GM10266 (cell line): ENCODE measurements around the gene CD58.

Source experiments
- DNase-seq: peaks from one replicate; pipeline ENCODE4 v3.0.0; 2012; ENCODE audit errors: extremely low spot score
- TF ChIP-seq, protein P1 (sequence below): IDR thresholded peaks from 2 replicates; pipeline ENCODE4 v1.5.1; 2012; ENCODE audit warnings: mild to moderate bottlenecking, low read depth; ENCODE audit not compliant: control insufficient read depth, insufficient read depth; ENCODE audit errors: missing control alignments

Gene CD58

DNA sequence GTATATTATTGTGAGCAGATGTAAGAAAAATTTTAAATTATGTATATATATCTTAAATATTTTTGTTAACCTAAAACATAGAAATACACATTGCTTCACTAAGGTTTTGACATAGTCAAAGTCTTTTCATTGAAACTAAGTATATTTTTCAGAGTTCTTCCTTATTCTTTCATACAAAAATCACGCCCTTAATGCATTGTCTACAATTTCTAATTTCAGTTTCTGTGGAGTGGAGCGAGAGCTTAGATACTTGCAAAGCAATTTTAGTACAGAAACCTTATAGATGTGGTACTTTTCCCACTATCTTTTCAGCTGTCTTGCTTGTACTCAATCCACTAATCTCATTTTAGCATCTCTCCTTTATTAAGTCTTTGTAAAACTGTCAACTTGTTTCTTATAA, 63.2 kb downstream of the CD58 start:
- no peak for DNase-seq
- TF ChIP-seq, protein P1, sequence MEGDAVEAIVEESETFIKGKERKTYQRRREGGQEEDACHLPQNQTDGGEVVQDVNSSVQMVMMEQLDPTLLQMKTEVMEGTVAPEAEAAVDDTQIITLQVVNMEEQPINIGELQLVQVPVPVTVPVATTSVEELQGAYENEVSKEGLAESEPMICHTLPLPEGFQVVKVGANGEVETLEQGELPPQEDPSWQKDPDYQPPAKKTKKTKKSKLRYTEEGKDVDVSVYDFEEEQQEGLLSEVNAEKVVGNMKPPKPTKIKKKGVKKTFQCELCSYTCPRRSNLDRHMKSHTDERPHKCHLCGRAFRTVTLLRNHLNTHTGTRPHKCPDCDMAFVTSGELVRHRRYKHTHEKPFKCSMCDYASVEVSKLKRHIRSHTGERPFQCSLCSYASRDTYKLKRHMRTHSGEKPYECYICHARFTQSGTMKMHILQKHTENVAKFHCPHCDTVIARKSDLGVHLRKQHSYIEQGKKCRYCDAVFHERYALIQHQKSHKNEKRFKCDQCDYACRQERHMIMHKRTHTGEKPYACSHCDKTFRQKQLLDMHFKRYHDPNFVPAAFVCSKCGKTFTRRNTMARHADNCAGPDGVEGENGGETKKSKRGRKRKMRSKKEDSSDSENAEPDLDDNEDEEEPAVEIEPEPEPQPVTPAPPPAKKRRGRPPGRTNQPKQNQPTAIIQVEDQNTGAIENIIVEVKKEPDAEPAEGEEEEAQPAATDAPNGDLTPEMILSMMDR: no peak

DNA sequence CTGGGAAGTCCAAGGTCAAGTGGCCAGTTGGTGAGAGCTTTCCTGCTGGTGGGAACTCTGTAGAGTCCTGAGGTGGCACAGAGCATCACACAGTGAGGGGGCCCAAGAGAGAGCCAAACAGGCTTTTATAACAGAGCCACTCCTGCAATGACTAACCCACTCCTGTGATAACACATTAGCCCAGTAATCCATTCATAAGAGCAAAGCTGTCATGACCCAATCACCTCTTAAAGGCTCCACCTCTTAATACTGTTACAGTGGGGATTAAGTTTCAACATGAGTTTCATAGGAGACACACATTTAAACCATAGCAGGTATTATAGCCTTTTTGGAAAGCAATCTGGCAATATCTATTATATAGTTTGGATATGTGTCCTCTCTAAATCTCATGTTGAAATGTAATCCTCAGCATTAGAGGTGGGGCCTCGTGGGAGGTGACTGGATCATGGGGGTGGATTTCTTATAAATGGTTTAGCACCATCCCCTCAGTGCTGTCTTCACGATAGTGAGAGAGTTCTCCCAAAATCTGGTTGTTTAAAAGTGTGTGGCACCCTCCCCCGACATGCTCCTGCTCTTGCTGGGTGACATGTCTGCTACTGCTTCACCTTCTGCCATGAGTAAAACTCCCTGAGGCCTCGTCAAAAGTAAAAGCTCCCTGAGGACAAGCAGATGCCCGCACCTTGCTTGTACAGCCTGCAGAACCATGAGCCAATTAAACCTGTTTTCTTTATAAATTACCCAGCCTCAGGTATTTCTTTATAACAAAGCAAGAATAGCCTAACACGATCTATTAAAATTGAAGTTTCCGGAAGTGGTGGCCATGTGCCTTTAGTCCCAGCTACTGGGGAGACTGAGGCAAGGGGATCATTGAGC, 64.5 kb downstream of the CD58 start:
- TF ChIP-seq, protein P1: no peak
- DNase-seq: no peak

DNA sequence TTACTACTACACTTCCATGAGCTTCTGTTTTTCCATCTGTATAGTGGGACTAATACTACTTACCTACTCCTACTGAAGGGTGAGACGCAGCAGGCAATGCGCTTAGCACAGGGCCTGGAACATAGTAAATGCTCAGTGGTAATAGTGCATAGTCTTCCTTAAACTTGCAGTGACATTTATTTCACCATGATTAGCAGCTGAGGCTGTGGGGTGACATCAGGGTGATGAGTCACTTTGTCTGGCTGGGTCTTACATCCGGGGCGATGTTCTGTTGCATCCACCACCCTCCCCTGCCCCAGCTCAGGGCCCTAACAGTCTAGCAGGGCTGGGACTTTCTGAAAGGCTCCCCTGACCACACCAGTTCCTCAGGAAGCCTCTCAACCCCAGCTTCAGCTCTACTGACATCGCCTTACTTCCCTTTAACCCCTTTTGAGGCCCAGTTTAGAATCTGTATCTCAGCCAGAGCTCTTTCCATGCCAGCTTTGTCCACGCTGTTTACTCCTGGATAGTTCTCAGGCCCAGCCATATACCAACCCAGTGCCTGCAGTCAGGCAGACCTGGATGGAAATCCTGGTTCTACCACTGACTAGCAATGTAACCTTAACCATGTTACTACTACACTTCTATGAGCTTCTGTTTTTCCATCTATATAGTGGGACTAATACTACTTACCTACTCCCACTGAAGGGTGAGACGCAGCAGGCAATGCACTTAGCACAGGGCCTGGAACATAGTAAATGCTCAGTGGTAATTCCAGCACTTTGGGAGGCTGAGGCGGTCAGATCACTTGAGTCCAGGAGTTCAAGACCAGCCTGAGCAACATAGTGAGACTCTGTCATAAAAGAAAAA, 66.3 kb downstream of the CD58 start:
- DNase-seq: peak; percentile 80

DNA sequence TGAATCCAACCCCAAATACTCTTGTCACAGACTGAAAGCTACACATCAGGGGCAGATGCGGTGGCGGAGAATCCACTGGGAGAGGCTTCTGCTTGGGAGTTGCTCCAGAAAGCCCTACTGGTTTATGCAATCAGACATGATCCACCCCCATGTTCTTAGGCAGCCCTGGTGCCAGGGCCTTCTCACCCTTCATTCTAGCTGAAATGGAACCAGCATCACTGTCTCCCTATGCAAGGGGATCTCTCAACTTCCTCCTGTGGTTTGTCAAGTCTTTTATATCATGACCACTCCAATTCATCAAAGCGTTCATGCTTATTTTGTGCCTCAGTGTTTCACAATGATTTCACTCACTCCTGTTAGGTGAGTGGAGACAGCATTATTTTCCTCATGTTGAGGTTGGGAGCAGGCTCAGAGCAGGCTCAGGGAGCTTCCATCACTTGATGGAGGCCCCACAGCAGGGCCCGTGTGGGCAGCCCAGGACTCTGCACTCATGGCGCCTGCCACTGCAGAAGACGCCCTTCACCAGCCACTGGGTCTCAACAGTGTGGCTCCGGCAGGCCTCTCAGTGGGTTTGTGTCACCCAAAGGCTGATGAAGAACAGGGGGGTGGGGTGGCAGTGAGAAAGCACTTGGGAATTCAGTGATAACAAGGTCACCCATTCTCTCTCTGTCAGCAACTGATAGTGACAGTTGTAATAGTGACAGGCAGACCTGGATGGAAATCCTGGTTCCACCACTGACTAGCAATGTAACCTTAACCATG, 67.1 kb downstream of the CD58 start:
- TF ChIP-seq, protein P1: no peak
- DNase-seq: no peak

More for the DNA sequence above, 66.3 kb downstream of the CD58 start:
- TF ChIP-seq, protein P1: no peak

DNA sequence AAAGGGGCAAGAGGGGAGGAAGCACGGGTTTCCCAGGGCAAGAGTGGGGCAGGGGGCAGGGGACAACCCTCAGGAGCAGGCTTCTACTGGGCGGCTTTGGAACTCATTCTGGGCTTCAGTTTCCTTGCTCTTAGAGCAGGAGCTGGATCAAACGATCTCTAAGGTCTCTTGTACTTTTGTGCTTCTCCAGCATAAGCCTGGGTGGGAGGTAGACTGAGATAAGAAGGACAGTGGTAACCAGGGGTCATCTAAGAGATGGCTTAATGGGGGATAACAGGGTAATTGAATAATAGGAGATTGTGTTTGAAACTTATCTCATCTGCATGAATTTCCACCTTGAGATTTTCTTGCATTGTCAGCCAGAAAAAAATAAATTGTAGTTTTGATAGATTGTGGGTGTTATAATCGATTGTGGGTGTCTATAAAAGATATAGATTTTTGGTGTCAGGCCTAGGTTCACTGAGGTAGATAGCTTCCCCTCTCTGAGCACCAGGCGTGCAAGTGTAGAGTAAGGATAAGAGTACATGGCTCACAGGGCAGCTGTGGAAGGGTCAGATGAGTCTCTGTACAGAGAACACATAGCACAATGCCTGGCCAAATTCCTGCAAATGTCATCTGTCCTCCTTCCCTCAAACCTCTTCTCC, 68.0 kb downstream of the CD58 start:
- TF ChIP-seq, protein P1: no peak
- no peak for DNase-seq

DNA sequence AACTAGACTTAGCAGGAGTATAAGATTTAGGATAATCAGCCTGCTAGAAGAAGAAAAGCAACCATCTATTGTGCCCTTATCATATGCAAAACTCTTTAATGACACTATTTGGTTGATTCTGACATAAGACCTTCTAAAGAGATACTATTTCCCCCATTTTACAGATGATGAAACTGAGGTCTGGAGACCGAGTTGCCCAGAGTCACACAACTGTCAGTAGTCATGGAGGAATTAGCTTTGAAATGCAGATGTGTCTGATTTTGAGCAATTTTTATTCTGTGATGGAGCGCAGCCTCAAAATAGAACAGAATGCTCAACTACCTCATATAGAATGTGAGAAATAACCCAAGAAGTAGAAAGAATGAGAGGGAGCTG, 69.0 kb downstream of the CD58 start:
- TF ChIP-seq, protein P1: no peak
- DNase-seq: no peak
